GM10248 (cell line): ENCODE results near the gene C1orf116.

ENCODE experiments used
- CTCF ChIA-PET: fragments of 300-600 bp; sonication (Branson Sonifier 250); formaldehyde crosslinking; extraction: SDS; loops from one replicate; lab custom pipeline; 2021; ENCODE audit warnings: antibody characterized with exemption; lab: Yijun Ruan, JAX
- POLR2A ChIA-PET: fragments of 350-650 bp; sonication (Branson Sonifier 250); formaldehyde crosslinking; extraction: SDS; loops from one replicate; lab custom pipeline; 2020; ENCODE audit warnings: antibody characterized with exemption; lab: Yijun Ruan, JAX
- DNase-seq: peaks from one replicate; pipeline ENCODE4 v3.0.0; 2012; ENCODE audit errors: extremely low spot score
- CTCF ChIP-seq: IDR thresholded peaks from 2 replicates; pipeline ENCODE4 v1.5.1; 2012; ENCODE audit warnings: mild to moderate bottlenecking, low read depth; ENCODE audit errors: extremely low read depth, missing control alignments, control extremely low read depth

Gene C1orf116

GRCh38 chr1:207077012-207077411, 44.5 kb upstream of the C1orf116 start:
- ChIA-PET POLR2A (no interaction called here), CTCF (interaction anchor here (1.2 to 2.7 kb wide), 6 partner anchors 8 to 423 kb away, joined by 3 to 11 read pairs (median 8); partner anchors contain the start of gene PFKFB2)
- DNase-seq = no peak
- no peak for TF ChIP-seq CTCF

- no peak for TF ChIP-seq CTCF
- ChIA-PET POLR2A (no interaction called here), CTCF (interaction anchor here (1.0 to 3.3 kb wide), 9 partner anchors 8 to 423 kb away, joined by 3 to 16 read pairs (median 7); partner anchors contain the start of gene PFKFB2)
- DNase-seq = no peak
These were observed 43.8 kb upstream of the C1orf116 start for GRCh38 chr1:207076181-207076955.

GRCh38 chr1:207073906-207074820, 41.6 kb upstream of the C1orf116 start:
- POLR2A ChIA-PET = no interaction called here
- TF ChIP-seq CTCF = no peak
- CTCF ChIA-PET = interaction anchor here (0.9 to 3.3 kb wide), 9 partner anchors 10 to 331 kb away, joined by 3 to 16 read pairs (median 4); no protein-coding TSS in a partner anchor
- DNase-seq = no peak

- ChIA-PET CTCF (interaction anchor here (1.2 to 3.5 kb wide), 5 partner anchors 12 to 25 kb away, joined by 3 to 18 read pairs (median 6); partner anchors contain the start of gene PFKFB2), POLR2A (no interaction called here)
- DNase-seq = no peak
- TF ChIP-seq CTCF = no peak
These were observed 39.7 kb upstream of the C1orf116 start for GRCh38 chr1:207072233-207072632.

- CTCF ChIA-PET = interaction anchor here (1.0 to 3.5 kb wide), 8 partner anchors 9 to 429 kb away, joined by 3 to 20 read pairs (median 7); partner anchors contain the start of gene PFKFB2
- no peak for TF ChIP-seq CTCF
- POLR2A ChIA-PET = no interaction called here
These were observed 38.9 kb upstream of the C1orf116 start for GRCh38 chr1:207071426-207071825.

GRCh38 chr1:207070811-207071210, 38.3 kb upstream of the C1orf116 start:
- ChIA-PET CTCF (interaction anchor here (0.9 to 3.5 kb wide), 10 partner anchors 10 to 429 kb away, joined by 3 to 20 read pairs (median 5); partner anchors contain the start of gene PFKFB2), POLR2A (no interaction called here)
- no peak for DNase-seq
- no peak for TF ChIP-seq CTCF

More at GRCh38 chr1:207071426-207071825, 38.9 kb upstream of the C1orf116 start:
- no peak for DNase-seq
